ENCODE results near the gene PEPD.

PEPD gene

GRCh38 chr19:33464733-33465115, 56.9 kb downstream of the PEPD start:
- TF ChIP-seq CTCF (IDR thresholded peaks at IDR 0.05; ENCODE audit: extremely low read depth, insufficient read depth, missing control alignments) = no peak
- in situ Hi-C loops (cut with MboI; ENCODE audit: low pct_unique_long_range_greater_than_20kb, low sequenced_read_pairs, unreplicated experiment) = no loop called here
- DNase-seq (ENCODE audit: low spot score) = no peak

- no peak for DNase-seq (ENCODE audit: low spot score)
- in situ Hi-C loops (cut with MboI; ENCODE audit: low pct_unique_long_range_greater_than_20kb, low sequenced_read_pairs, unreplicated experiment) = no loop called here
- no peak for TF ChIP-seq CTCF (IDR thresholded peaks at IDR 0.05; ENCODE audit: extremely low read depth, insufficient read depth, missing control alignments)
Observed at GRCh38 chr19:33464010-33464732, 57.4 kb downstream of the PEPD start.

GRCh38 chr19:33463199-33463598, 58.4 kb downstream of the PEPD start:
- in situ Hi-C loops (cut with MboI; ENCODE audit: low pct_unique_long_range_greater_than_20kb, low sequenced_read_pairs, unreplicated experiment) = no loop called here
- TF ChIP-seq CTCF (IDR thresholded peaks at IDR 0.05; ENCODE audit: extremely low read depth, insufficient read depth, missing control alignments) = no peak
- no peak for DNase-seq (ENCODE audit: low spot score)

- no peak for DNase-seq (ENCODE audit: low spot score)
- TF ChIP-seq CTCF (IDR thresholded peaks at IDR 0.05; ENCODE audit: extremely low read depth, insufficient read depth, missing control alignments) = no peak
- in situ Hi-C loops (cut with MboI; ENCODE audit: low pct_unique_long_range_greater_than_20kb, low sequenced_read_pairs, unreplicated experiment) = no loop called here
Observed at GRCh38 chr19:33462112-33462791, 59.3 kb downstream of the PEPD start.

GRCh38 chr19:33461256-33462111, 60.1 kb downstream of the PEPD start:
- TF ChIP-seq CTCF (IDR thresholded peaks at IDR 0.05; ENCODE audit: extremely low read depth, insufficient read depth, missing control alignments) = no peak
- in situ Hi-C loops (cut with MboI; ENCODE audit: low pct_unique_long_range_greater_than_20kb, low sequenced_read_pairs, unreplicated experiment) = no loop called here
- DNase-seq (ENCODE audit: low spot score) = no peak

GRCh38 chr19:33460221-33460908, 61.2 kb downstream of the PEPD start:
- no peak for TF ChIP-seq CTCF (IDR thresholded peaks at IDR 0.05; ENCODE audit: extremely low read depth, insufficient read depth, missing control alignments)
- in situ Hi-C loops (cut with MboI; ENCODE audit: low pct_unique_long_range_greater_than_20kb, low sequenced_read_pairs, unreplicated experiment) = no loop called here
- no peak for DNase-seq (ENCODE audit: low spot score)

All from GM13977 (cell line).